Endothelial cell of hepatic sinusoid (primary cell): Measurements from ENCODE around the gene DPP10.
"Not testable (repeated sequence)": the region's sequence is repeated elsewhere in the genome, so short reads cannot be mapped to it uniquely, and the experiment has no call there.

Experiments used
- in situ Hi-C: cut with HindIII; loops from 2 replicates; pipeline ENCODE4 v1.10.0; 2017; ENCODE audit warnings: low sequenced_read_pairs

The DPP10 gene

GRCh38 chr2:115389024-115389423 is 946.6 kb downstream of the DPP10 start:
- in situ Hi-C loops, result no loop called here

GRCh38 chr2:115389898-115390565 is 947.6 kb downstream of the DPP10 start:
- in situ Hi-C loops, result no loop called here

DNA sequence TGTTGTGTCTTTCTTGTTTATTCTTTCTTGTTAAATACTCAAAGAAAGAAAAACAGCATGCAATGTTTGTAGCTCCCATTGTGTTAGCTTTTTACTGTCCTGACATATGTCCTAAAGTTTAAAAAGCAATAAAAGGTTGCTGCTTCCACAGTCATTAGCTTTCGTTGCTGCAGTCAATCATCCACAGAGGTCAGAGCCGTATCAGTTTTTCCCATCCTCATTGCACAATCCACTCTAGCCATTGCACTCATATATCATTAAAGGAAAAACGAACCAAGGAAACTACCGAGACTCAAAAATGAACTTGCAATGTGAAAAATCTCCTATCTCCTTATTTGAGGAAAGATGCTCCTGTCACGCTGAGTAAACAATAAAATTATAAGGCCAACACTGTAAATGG is 954.1 kb downstream of the DPP10 start:
- in situ Hi-C loops, result no loop called here

DNA sequence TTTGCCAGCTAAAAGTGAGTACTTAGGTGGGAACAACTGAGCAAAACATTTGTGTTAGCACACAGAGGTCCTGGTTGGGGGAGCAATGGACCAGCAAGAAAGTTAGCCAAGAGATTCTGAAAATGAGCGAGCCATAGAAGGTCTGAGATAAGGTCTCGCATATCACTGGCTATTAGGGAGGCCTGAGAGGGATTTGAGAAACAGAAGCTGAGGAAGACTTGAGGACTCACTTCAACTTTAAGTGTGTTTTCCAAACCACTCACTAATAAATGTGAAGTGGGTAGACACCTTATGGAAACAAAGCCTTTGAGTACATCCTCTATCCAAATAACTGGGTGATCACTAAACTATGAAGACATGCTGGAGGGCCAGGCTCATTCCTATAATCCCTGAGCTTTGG is 958.5 kb downstream of the DPP10 start:
- in situ Hi-C loops, result no loop called here

- in situ Hi-C loops, result no loop called here
Observed at GRCh38 chr2:115412501-115412900, 970.1 kb downstream of the DPP10 start.

DNA sequence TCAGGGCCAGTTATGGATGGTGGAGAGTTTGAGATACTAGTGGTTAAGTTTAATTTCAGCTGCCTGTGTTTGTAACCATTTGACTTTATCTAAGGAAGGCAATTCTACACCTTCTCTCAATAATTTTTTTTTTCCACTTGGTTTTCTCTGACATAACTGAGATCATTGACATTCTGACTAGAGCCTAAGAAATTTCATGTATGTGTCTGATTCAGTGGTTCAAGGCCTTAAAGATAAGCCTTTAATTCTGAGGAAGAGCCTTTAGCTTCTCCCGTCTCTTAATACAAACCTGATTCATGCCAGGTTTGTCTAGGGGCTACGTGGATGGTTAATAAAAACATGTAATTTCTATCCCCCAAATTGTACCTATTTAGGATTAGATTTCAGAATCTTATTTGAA is 971.4 kb downstream of the DPP10 start:
- in situ Hi-C loops, result no loop called here

GRCh38 chr2:115414466-115414865 is 972.0 kb downstream of the DPP10 start:
- in situ Hi-C loops, result no loop called here

DNA sequence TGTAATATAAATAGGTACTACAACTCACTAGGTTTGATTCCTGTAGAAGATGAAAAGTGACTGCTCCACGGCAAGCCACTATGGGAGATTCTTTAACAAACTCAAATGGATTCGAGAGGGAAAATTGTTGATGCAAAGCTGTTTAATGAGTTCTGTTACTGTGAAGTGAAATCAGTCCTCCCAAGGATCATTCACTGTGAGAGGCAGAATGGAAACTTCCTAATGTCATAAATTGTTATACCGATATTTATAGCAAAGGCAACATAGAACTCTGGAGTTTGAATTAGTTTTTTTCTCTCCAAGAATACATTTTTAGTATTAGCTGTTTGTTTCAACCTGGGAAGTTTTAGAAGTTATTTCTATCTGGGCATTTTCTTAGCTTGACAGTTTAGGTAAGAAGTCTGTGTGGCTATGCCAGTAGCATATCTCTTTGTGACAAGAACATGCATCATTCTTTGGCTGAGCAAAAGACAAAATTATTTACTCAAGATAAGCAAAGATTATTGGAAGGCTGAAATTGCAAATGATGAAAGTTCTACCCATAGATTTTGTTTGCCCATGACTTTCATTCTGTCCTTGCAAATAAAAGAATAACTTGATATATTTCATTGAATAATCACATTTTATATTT is 979.7 kb downstream of the DPP10 start:
- in situ Hi-C loops, result no loop called here

- in situ Hi-C loops, result no loop called here
Observed at GRCh38 chr2:115427436-115427835, 985.0 kb downstream of the DPP10 start.

DNA sequence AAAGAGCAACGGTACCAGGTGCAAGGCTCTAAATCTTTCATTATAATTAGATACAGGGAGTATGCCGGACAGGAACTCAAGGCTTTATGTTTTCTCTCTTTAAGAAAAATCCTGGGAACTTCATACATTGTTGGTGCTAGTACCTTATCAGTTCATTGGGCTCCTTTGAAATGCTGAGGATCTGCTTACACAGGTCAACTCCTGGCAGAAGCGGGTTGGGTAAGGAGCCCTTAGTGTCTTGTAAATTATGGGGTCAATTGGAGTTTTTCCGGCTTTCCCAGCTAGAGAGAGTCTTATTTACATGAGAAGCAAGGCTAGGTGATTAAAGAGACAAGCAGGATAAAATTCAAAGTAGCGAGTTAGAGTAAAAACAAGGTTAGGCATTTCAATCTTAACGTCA is 998.3 kb downstream of the DPP10 start:
- in situ Hi-C loops, result not testable (repeated sequence)

- in situ Hi-C loops, result no loop called here
Observed at GRCh38 chr2:115443539-115444185, 1001.2 kb downstream of the DPP10 start.

DNA sequence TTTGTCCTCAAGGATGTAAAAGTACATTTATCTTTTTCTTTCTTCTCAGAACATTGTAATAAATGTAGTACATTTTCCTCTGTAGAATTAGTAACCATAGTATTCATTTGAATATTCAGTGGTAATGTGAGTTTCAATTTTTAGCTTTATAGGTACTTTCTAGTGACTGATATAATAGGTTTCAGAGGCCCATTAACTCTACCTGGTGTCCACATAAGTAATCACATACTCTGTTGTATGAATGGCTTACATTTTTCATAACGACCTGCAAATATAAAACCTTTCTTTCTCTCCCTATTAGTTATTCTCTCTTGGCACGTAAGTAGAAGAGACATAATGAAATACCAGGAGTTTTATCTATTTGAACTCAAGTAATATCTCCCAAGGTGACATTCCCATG is 1017.6 kb downstream of the DPP10 start:
- in situ Hi-C loops, result no loop called here

DNA sequence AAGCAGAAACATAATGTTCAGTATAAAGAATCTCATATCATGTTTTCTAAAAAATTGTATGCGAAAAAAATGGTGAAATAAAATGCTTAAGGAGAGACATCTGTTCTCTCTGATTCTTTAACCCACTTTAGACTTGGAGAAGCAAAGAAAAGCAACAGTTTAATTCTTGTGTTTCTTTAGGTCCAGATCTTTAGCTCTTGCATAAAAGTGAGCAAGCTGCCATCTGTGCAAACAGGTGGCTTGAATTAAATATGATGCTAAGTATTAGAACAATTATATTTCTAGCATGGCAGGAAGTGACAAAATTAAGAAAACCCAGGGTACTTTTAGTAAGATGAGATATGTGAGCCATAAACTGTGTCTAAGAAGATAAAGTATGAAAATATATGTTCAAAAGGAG is 1038.3 kb downstream of the DPP10 start:
- in situ Hi-C loops, result no loop called here

GRCh38 chr2:115481842-115482241 is 1039.4 kb downstream of the DPP10 start:
- in situ Hi-C loops, result no loop called here

DNA sequence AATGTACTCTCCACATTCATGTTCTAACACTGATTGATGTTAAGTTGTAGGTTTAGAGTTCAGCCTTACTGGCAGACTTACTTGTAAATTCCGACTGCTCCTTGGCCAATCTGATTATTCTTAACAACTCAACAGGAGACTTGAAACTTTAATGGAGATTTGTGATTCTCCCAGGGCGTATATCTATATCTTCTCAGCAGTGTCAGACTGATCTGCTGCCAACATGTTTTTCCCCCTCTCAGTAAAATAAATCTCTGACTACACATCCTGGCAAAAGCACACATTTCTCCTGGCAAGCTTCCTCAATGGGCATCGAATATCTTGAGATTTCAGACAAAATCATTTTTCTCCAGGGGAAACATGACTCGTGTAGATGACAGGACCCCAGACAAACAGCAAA is 1041.2 kb downstream of the DPP10 start:
- in situ Hi-C loops, result no loop called here

DNA sequence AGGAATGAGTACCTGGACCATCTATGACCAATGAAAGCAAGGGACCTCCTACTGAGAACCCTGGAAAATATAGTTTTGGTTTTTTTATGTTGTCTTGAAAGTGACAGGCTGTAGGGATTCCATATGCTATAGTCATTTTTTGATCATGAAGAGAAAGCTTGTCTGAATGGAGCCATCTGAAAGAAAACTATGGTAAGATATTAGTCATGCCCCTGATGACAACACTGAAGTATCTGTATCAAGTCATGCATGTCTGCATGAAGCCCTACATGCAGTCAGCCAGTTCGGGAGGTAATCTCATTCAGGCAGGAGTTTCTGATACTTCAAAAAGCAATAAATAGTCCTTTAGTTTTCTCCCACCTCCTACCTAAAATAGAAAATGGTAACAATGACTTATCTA is 1042.0 kb downstream of the DPP10 start:
- in situ Hi-C loops, result no loop called here

- in situ Hi-C loops, result no loop called here
Observed at GRCh38 chr2:115484983-115485382, 1042.5 kb downstream of the DPP10 start.

DNA sequence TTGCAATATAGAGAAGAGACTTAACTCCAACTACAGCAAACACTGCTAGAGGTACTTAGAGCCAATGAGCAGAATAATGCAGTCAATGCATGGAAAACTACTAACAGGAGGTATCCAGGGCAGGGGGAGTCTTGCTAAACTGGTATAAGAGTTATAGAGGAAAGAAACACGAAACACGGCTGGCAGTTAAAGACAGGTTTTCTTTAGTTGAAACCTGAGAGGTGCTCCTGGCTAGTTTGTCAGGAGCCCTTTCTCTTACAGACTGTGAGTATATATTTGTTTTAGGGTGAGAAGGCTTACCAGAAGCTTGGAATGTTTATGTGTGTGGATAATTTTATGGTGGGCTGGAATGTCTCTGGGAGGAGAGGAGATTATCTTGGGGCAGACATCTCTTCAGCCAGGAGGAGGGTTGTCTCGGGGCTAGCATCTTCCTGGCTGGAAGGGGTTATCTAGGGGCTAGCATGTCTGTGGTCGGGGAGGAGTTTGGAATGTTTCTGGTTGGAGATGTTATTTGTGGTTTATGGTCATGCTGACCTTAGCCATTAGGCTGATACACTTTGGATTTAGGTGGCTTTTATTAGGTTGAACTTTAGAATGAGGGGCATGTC is 1048.8 kb downstream of the DPP10 start:
- in situ Hi-C loops, result no loop called here

DNA sequence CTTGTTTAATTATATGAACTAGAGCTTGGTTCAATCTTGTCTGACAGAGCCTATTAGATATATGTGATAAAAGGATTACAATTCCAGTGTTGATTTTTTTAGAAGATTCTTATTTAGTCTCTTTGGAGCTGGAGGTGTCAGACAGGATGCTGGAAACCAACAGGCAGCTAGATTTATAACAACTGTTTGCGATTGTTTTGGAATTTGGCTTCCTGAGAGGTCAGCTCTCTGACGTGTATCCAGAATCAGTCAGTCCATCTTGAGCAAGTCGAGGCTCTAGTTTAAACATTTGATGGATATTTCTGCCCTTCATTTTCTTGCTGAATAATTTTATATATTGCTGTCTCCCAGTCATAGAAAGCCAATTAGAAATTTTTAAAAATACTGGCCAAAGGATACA is 1062.9 kb downstream of the DPP10 start:
- in situ Hi-C loops, result no loop called here

DNA sequence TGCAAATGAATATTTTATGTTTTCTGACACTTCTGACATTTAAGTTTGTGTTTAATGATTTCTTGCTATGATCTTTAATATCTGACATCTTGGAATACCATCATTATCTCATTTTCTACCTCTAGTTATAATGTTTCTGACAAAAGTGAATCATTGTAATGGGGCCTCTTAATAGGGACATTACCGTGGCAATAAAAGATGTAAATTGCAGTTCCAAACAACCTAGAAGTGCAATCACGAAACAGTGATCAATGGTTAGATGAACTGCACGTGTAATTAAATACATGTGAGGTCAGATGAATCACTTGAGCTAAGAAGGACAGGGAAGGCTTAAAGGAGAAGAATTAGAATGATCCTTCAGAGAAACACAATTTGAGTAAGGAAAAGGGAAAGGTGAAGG is 1078.3 kb downstream of the DPP10 start:
- in situ Hi-C loops, result no loop called here

GRCh38 chr2:115524452-115524851 is 1082.0 kb downstream of the DPP10 start:
- in situ Hi-C loops, result no loop called here

DNA sequence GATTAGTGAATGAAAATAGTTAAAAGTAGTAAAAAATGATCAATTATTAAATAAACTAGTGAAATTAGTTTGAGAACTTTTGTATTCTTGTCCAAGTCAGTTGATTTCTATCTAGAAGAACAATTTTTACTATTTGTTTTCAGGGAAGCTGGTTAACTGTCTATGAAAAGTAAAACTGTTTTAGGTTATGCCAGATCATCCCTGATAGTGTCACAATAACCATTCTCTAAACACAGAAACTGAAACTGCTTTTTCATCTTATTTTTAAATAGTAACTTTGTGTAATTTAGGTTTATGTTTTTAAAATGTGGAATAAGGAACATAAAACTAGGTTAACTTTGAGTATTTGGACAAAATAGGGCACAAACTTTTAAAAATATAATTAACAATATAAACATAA is 1087.2 kb downstream of the DPP10 start:
- in situ Hi-C loops, result no loop called here
